Neuronal stem cell (in vitro differentiated cells): Measurements from ENCODE around the gene PKNOX1.

Experiments used
- DNase-seq: peaks from one replicate; pipeline ENCODE4 v3.0.0-alpha.2; 2013; ENCODE audit warnings: low spot score
- H2AFZ ChIP-seq: one replicate; pipeline ENCODE4 v1.6.1; 2013; ENCODE audit warnings: mild to moderate bottlenecking, low read length, inconsistent platforms
- H2AK5ac ChIP-seq: 2 replicates; pipeline ENCODE4 v1.6.1; 2013; ENCODE audit warnings: low read depth, mild to moderate bottlenecking, inconsistent platforms, low read length, moderate library complexity, mixed read lengths
- H2BK120ac ChIP-seq: 2 replicates; pipeline ENCODE4 v1.6.1; 2013; ENCODE audit warnings: low read depth, mild to moderate bottlenecking, inconsistent platforms, low read length, moderate library complexity, mixed read lengths
- H2BK12ac ChIP-seq: one replicate; pipeline ENCODE4 v1.6.1; 2013; ENCODE audit warnings: low read length, inconsistent platforms
- H2BK15ac ChIP-seq: 2 replicates; pipeline ENCODE4 v1.6.1; 2013; ENCODE audit warnings: mild to moderate bottlenecking, low read length, inconsistent platforms, mixed read lengths
- H2BK5ac ChIP-seq: one replicate; pipeline ENCODE4 v1.6.1; 2013; ENCODE audit warnings: inconsistent platforms, mild to moderate bottlenecking, low read length, moderate library complexity
- H3K14ac ChIP-seq: one replicate; pipeline ENCODE4 v1.6.1; 2013; ENCODE audit warnings: low read length, inconsistent platforms
- H3K18ac ChIP-seq: 2 replicates; pipeline ENCODE4 v1.6.1; 2013; ENCODE audit warnings: low read length, inconsistent platforms
- H3K23ac ChIP-seq: 2 replicates; pipeline ENCODE4 v1.6.1; 2013; ENCODE audit warnings: low read depth, mild to moderate bottlenecking, mixed read lengths, low read length, inconsistent platforms; ENCODE audit not compliant: poor library complexity
- H3K27ac ChIP-seq: replicated peaks from 3 replicates; pipeline ENCODE4 v1.5.1; 2013; ENCODE audit warnings: low read length, inconsistent platforms
- H3K27me3 ChIP-seq, 3 experiments: 2 replicates each; pipeline ENCODE4 v1.6.1; 2013; ENCODE audit warnings: low read length in 3 of 3, mild to moderate bottlenecking in 2 of 3, inconsistent platforms in 1 of 3, low read depth in 1 of 3, mixed read lengths in 1 of 3, moderate library complexity in 1 of 3; ENCODE audit not compliant: control insufficient read depth in 3 of 3, insufficient read depth in 3 of 3
- H3K36me3 ChIP-seq, 2 donors: replicated peaks in 1 of 2; 2 replicates each; pipeline ENCODE4 v1.6.1; 2013; ENCODE audit warnings: low read length in 2 of 2; ENCODE audit not compliant: control insufficient read depth in 2 of 2, insufficient read depth in 2 of 2
- H3K4ac ChIP-seq: 2 replicates; pipeline ENCODE4 v1.6.1; 2013; ENCODE audit warnings: inconsistent platforms, mild to moderate bottlenecking, low read length, moderate library complexity
- H3K4me1 ChIP-seq, 2 donors: 1 replicate in 1 of 2; 2 replicates in 1 of 2; pipeline ENCODE4 v1.6.1; 2013; ENCODE audit warnings: low read length in 2 of 2, low read depth in 1 of 2; ENCODE audit not compliant: control insufficient read depth in 2 of 2, insufficient read depth in 1 of 2
- H3K4me2 ChIP-seq: one replicate; pipeline ENCODE4 v1.6.1; 2013; ENCODE audit warnings: mild to moderate bottlenecking, low read length, inconsistent platforms; ENCODE audit not compliant: insufficient read depth, poor library complexity, severe bottlenecking
- H3K4me3 ChIP-seq, 2 donors: 2 replicates each; pipeline ENCODE4 v1.5.1; 2013; ENCODE audit warnings: low read length in 2 of 2, mild to moderate bottlenecking in 2 of 2, inconsistent platforms in 1 of 2, moderate library complexity in 1 of 2
- H3K79me1 ChIP-seq: one replicate; pipeline ENCODE4 v1.6.1; 2013; ENCODE audit warnings: low read depth, mild to moderate bottlenecking, inconsistent platforms, low read length, moderate library complexity
- H3K9ac ChIP-seq: one replicate; pipeline ENCODE4 v1.6.1; 2013; ENCODE audit warnings: mild to moderate bottlenecking, low read depth, low read length, inconsistent platforms; ENCODE audit not compliant: poor library complexity
- H3K9me3 ChIP-seq, 2 donors: replicated peaks in 1 of 2; 2 replicates each; pipeline versions ENCODE3 to v1.6.1; 2013; ENCODE audit warnings: low read length in 2 of 2, mild to moderate bottlenecking in 2 of 2, inconsistent platforms in 1 of 2, low read depth in 1 of 2, mixed read lengths in 1 of 2, moderate library complexity in 1 of 2; ENCODE audit not compliant: control insufficient read depth in 2 of 2, insufficient read depth in 1 of 2
- H4K8ac ChIP-seq: one replicate; pipeline ENCODE4 v1.6.1; 2013; ENCODE audit warnings: low read depth, mild to moderate bottlenecking, inconsistent platforms, low read length, moderate library complexity
- H4K91ac ChIP-seq: one replicate; pipeline ENCODE4 v1.6.1; 2013; ENCODE audit warnings: low read length, low read depth, mild to moderate bottlenecking, inconsistent platforms; ENCODE audit not compliant: poor library complexity
- WGBS, 2 donors: extraction: QIAGEN DNeasy Blood & Tissue Kit; methylation state at CpG; one replicate each; pipeline ENCODE4 v1.1.7; 2013; ENCODE audit warnings: missing lambda C conversion rate in 2 of 2, mixed read lengths in 1 of 2; ENCODE audit not compliant: insufficient read length in 2 of 2, insufficient replicate concordance in 1 of 2; ENCODE audit errors: extremely low coverage in 2 of 2; 5-methylcytosine and 5-hydroxymethylcytosine counted together

PKNOX1 gene

GRCh38 chr21:43006874-43007208 lies 32.5 kb downstream of the PKNOX1 start:
- H3K23ac ChIP-seq: no peak overlapping the region
- no peaks in the 10 kb centered on the region for H3K27me3 ChIP-seq
- H3K4me2 ChIP-seq: no peak overlapping the region
- H2BK120ac ChIP-seq: no peak overlapping the region
- H2AK5ac ChIP-seq: no peak overlapping the region
- H4K8ac ChIP-seq: no peak overlapping the region
- H3K36me3 ChIP-seq: peaks cover 9 to 59% of the 10 kb centered on the region in 2 donors
- H2AFZ ChIP-seq: no peak overlapping the region
- H3K4ac ChIP-seq: no peak overlapping the region
- H2BK5ac ChIP-seq: no peak overlapping the region
- H3K9ac ChIP-seq: no peak overlapping the region
- H3K4me3 ChIP-seq: no peak overlapping the region
- H3K9me3 ChIP-seq: peaks cover 2 to 5% of the 10 kb centered on the region in 2 donors
- no CpG with 5 or more reads among the region's 4 CpGs for WGBS, 2 donors
- H3K4me1 ChIP-seq: peaks cover 0 to 3% of the 10 kb centered on the region in 2 donors
- DNase-seq: no peak
- H3K79me1 ChIP-seq: peaks cover 3% of the 10 kb centered on the region
- no peak overlapping the region for H3K27ac ChIP-seq
- H3K14ac ChIP-seq: no peak overlapping the region
- H4K91ac ChIP-seq: no peak overlapping the region
- no peak overlapping the region for H2BK12ac ChIP-seq
- no peak overlapping the region for H3K18ac ChIP-seq
- H2BK15ac ChIP-seq: no peak overlapping the region

GRCh38 chr21:43012596-43012995 lies 38.2 kb downstream of the PKNOX1 start:
- H2BK120ac ChIP-seq: no peak overlapping the region
- H3K4me1 ChIP-seq: peaks cover 0 to 4% of the 10 kb centered on the region in 2 donors
- no peak overlapping the region for H2BK5ac ChIP-seq
- no peak overlapping the region for H3K27ac ChIP-seq
- no peak overlapping the region for H2BK12ac ChIP-seq
- no peak overlapping the region for H3K9ac ChIP-seq
- H3K18ac ChIP-seq: no peak overlapping the region
- H2BK15ac ChIP-seq: no peak overlapping the region
- H3K4me3 ChIP-seq: no peak overlapping the region
- no peaks in the 10 kb centered on the region for H3K27me3 ChIP-seq
- no peak overlapping the region for H2AFZ ChIP-seq
- no peak overlapping the region for H4K91ac ChIP-seq
- DNase-seq: no peak
- H3K36me3 ChIP-seq: peaks cover 13 to 73% of the 10 kb centered on the region in 2 donors
- H3K14ac ChIP-seq: no peak overlapping the region
- peaks cover 3% of the 10 kb centered on the region for H3K79me1 ChIP-seq
- H3K23ac ChIP-seq: no peak overlapping the region
- H3K9me3 ChIP-seq: no peaks in the 10 kb centered on the region
- no CpG with 5 or more reads among the region's 6 CpGs for WGBS, 2 donors
- H3K4me2 ChIP-seq: no peak overlapping the region
- no peak overlapping the region for H2AK5ac ChIP-seq
- no peak overlapping the region for H4K8ac ChIP-seq
- no peak overlapping the region for H3K4ac ChIP-seq

GRCh38 chr21:43015906-43016540 lies 41.7 kb downstream of the PKNOX1 start:
- Histone ChIP-seq H4K91ac (peak overlapping the region; percentile 30), H3K14ac (no peak overlapping the region), H2BK5ac (no peak overlapping the region), H2AK5ac (no peak overlapping the region), H2AFZ (no peak overlapping the region), H3K9me3 (no peaks in the 10 kb centered on the region), H2BK120ac (no peak overlapping the region), H3K36me3 (peaks cover 14 to 72% of the 10 kb centered on the region in 2 donors), H2BK15ac (no peak overlapping the region), H3K79me1 (peaks cover 3% of the 10 kb centered on the region), H3K23ac (no peak overlapping the region), H2BK12ac (no peak overlapping the region), H3K4ac (no peak overlapping the region), H4K8ac (no peak overlapping the region), H3K18ac (no peak overlapping the region), H3K27ac (no peak overlapping the region), H3K4me2 (no peak overlapping the region), H3K27me3 (no peaks in the 10 kb centered on the region), H3K4me3 (no peak overlapping the region), H3K9ac (no peak overlapping the region), H3K4me1 (peaks cover 0 to 4% of the 10 kb centered on the region in 2 donors)
- DNase-seq: no peak
- WGBS, 2 donors: no CpG with 5 or more reads among the region's 13 CpGs

- H3K9me3 ChIP-seq: no peaks in the 10 kb centered on the region
- H3K27me3 ChIP-seq: no peaks in the 10 kb centered on the region
- no CpG with 5 or more reads among the region's 13 CpGs for WGBS, 2 donors
- H3K4me2 ChIP-seq: no peak overlapping the region
- H3K79me1 ChIP-seq: peaks cover 3% of the 10 kb centered on the region
- DNase-seq: no peak
- H2BK15ac ChIP-seq: no peak overlapping the region
- no peak overlapping the region for H3K23ac ChIP-seq
- no peak overlapping the region for H4K8ac ChIP-seq
- peaks cover 12 to 72% of the 10 kb centered on the region in 2 donors for H3K36me3 ChIP-seq
- H3K9ac ChIP-seq: no peak overlapping the region
- no peak overlapping the region for H2BK12ac ChIP-seq
- H2AFZ ChIP-seq: no peak overlapping the region
- H3K4me1 ChIP-seq: peaks cover 0 to 4% of the 10 kb centered on the region in 2 donors
- H3K18ac ChIP-seq: no peak overlapping the region
- no peak overlapping the region for H2AK5ac ChIP-seq
- H2BK120ac ChIP-seq: no peak overlapping the region
- H4K91ac ChIP-seq: no peak overlapping the region
- no peak overlapping the region for H3K4ac ChIP-seq
- H3K27ac ChIP-seq: no peak overlapping the region
- no peak overlapping the region for H2BK5ac ChIP-seq
- no peak overlapping the region for H3K14ac ChIP-seq
- H3K4me3 ChIP-seq: no peak overlapping the region
These were observed 42.4 kb downstream of the PKNOX1 start for GRCh38 chr21:43016728-43017127.
